HG03039 (cell line): ENCODE measurements around the gene CTSF.
"Not testable (repeated sequence)": the region's sequence is repeated elsewhere in the genome, so short reads cannot be mapped to it uniquely, and the experiment has no call there.

ENCODE experiments used
- ATAC-seq: cut with Tn5 transposase; IDR thresholded peaks from one replicate; pipeline ENCODE4 v1.9.1; 2021; ENCODE audit warnings: mild to moderate bottlenecking, moderate library complexity; ENCODE audit not compliant: unreplicated experiment

CTSF gene

GRCh38 chr11:66568124-66568916, at the start of gene CTSF:
Gene CTSF (minus strand): TSS chr11:66568606. CDS start chr11:66568486, 120 bp downstream.
- ATAC-seq = peak; percentile 61

- peak; percentile 13 for ATAC-seq
These were observed 48.9 kb upstream of the CTSF start for GRCh38 chr11:66617155-66617834.

GRCh38 chr11:66616379-66617154, 48.2 kb upstream of the CTSF start, which contains the start of gene RBM14:
Gene RBM14 (plus strand): TSS chr11:66616630. CDS start chr11:66616721, 91 bp downstream.
- peak; percentile 84 for ATAC-seq

- no peak for ATAC-seq
These were observed 45.7 kb upstream of the CTSF start for GRCh38 chr11:66614073-66614472.

GRCh38 chr11:66612458-66612857, 44.1 kb upstream of the CTSF start:
- ATAC-seq = no peak

- no peak for ATAC-seq
These were observed 41.6 kb upstream of the CTSF start for GRCh38 chr11:66609721-66610617.

GRCh38 chr11:66607126-66607834, 38.9 kb upstream of the CTSF start:
- ATAC-seq = no peak

- not testable (repeated sequence) for ATAC-seq
These were observed 38.2 kb upstream of the CTSF start for GRCh38 chr11:66606608-66607007.

GRCh38 chr11:66604155-66604554, 35.7 kb upstream of the CTSF start:
- no peak for ATAC-seq

GRCh38 chr11:66603072-66603471, 34.7 kb upstream of the CTSF start:
- no peak for ATAC-seq

GRCh38 chr11:66600631-66601233, 32.3 kb upstream of the CTSF start:
- ATAC-seq = no peak

GRCh38 chr11:66600219-66600618, 31.8 kb upstream of the CTSF start:
- no peak for ATAC-seq

- no peak for ATAC-seq
These were observed 30.6 kb upstream of the CTSF start for GRCh38 chr11:66598993-66599392.

- ATAC-seq = no peak
These were observed 27.0 kb upstream of the CTSF start for GRCh38 chr11:66595245-66595904.

- no peak for ATAC-seq
These were observed 25.2 kb upstream of the CTSF start for GRCh38 chr11:66593650-66594049.

- ATAC-seq = peak; percentile 29
These were observed 24.9 kb upstream of the CTSF start for GRCh38 chr11:66593303-66593635.

GRCh38 chr11:66592457-66593302, 24.3 kb upstream of the CTSF start, which contains the start of the genes CCDC87 and CCS:
Gene CCDC87 (minus strand): TSS chr11:66593063. CDS start chr11:66593015, 48 bp downstream.
Gene CCS (plus strand): TSS chr11:66593185. CDS start chr11:66593262, 77 bp downstream.
- ATAC-seq = peak; percentile 83

GRCh38 chr11:66591175-66591574, 22.8 kb upstream of the CTSF start:
- no peak for ATAC-seq
